NCI-H2107 treated with DMSO at 0.1 percent for 48 hours (cell line): ENCODE measurements around the gene PKDCC.

Experiments used
- DNase-seq: peaks from one replicate; lab custom pipeline; 2025; ENCODE audit not compliant: unreplicated experiment; lab: John Stamatoyannopoulos, UW

Gene PKDCC

DNA sequence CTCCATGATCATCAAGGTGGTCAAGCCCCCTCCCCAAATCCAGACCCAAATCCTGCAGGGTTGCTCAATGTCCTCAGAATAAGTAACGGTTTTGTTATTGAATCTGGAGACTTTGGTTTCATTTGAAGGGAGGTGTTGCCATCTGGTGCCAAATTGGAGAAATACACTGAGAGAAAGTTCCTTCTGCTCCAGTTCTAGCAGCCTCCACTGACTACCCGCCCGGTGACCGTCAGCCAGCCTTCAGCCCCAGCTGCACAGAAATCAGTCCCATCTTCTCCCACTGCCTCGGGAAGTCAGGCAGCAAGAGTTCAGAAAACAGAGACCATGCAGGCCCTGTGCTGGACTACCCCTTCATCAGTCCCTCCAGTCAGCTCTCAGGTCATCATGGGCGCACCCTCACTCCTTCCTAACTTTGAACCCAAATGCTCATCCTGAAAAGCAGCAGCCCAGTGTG is 38.7 kb downstream of the PKDCC start:
- DNase-seq, result peak; percentile 35

GRCh38 chr2:42087137-42087856 is 39.5 kb downstream of the PKDCC start:
- DNase-seq, result no peak

- no peak for DNase-seq
Observed at GRCh38 chr2:42087857-42088195, 40.0 kb downstream of the PKDCC start.

DNA sequence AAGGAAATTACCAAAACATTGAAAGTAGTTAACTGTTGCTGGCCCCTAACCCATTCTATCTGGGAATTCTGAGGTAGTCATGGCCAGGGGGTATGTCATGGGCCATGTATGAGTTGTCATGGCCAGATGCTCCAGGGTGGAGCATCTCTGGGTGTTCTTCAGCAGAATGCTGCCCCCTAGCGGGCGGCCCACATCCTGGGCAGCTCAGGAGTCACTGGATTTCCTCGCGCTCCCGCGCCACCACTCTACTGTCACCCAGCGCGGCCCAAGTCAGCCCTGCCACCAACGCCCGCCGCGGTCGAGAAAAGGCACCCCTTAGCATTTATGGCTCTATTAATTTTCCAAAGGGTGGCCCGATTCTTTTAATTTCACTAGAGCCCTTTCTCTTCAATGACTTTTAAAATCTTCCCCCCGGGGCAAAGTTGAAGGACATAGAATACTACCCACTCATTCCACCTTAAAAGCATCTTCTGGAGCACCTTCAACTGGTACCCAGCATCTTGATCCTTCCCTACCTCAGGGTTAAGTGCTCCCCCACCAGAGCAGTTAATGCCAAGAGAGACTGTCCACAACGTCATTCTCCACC is 41.6 kb downstream of the PKDCC start:
- no peak for DNase-seq

DNA sequence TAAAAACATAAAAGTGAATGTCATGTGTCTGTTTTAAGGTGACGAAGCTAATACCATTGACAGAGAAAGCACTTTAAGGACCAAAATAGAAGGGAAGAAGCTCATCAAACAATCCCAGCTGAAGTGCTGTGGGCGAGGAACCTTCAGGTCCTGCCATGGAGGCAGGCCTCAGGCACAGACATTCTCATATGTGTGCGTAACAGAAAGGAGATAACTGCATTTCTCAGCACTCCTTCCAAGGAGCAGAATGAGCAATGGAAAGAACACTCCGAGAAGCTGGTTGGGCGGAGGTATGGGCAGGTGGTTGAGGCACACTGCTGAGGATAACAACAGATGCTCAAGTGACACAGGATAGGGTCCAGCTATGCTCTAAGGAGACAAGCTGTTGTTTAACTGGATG is 42.4 kb downstream of the PKDCC start:
- DNase-seq, result no peak

- no peak for DNase-seq
Observed at GRCh38 chr2:42091671-42092070, 43.9 kb downstream of the PKDCC start.

GRCh38 chr2:42092084-42092996 is 44.5 kb downstream of the PKDCC start:
- no peak for DNase-seq

DNA sequence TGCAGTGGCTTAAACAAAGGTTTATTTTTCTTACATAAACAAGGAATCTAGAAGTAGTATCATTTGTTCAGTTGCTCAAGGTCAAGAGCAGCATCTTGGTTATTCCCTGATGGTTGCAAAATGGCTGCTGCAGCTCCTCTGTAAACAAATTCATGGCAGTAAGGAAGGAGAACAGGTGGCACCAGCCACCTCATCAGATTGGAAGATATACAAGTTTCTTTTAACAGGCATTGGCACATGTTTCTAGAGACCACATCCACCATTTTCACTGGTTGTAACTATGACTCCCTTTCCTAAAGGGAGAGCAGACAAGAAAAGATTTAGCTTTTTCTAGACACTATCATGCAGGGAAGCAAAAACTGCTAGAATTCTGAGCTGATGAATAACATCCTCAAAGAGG is 46.3 kb downstream of the PKDCC start:
- DNase-seq, result no peak

- peak; percentile 43 for DNase-seq
Observed at GRCh38 chr2:42095923-42096408, 48.1 kb downstream of the PKDCC start.

DNA sequence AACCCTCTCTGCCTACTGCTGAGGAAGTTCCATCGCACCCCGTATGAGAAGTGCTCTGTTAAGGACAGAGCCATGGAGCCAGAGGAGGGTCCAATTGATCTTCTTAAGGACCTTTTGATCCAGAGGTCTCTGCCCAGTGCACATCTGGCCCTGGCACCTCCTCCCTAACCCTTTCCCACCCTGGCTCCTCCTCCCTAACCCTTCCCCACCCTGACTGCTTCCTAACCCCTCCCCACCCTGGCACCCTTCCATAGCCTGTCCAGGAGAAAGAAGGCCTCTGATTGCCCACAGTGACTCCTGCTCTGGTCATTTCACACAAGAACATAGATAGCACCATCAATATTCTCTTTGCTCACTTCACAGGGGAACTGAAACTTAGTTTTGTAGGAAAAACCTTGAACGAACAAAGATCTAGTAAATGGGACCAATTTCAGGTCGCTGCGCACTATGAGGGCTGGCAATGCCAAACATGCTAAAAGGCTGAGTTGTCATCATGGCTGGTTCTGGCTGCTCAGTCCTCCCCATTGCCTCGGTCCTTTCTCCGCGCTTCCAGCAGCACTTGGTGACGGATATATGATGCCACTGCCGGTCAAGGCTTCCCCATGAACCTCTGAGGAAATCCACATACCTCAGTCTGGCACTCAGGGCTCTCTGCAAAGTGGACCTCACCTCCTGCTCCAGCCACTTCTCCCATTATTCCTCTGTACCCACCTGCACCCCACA is 49.2 kb downstream of the PKDCC start:
- DNase-seq, result no peak

- no peak for DNase-seq
Observed at GRCh38 chr2:42098571-42099437, 51.0 kb downstream of the PKDCC start.

- no peak for DNase-seq
Observed at GRCh38 chr2:42099438-42100173, 51.8 kb downstream of the PKDCC start.

DNA sequence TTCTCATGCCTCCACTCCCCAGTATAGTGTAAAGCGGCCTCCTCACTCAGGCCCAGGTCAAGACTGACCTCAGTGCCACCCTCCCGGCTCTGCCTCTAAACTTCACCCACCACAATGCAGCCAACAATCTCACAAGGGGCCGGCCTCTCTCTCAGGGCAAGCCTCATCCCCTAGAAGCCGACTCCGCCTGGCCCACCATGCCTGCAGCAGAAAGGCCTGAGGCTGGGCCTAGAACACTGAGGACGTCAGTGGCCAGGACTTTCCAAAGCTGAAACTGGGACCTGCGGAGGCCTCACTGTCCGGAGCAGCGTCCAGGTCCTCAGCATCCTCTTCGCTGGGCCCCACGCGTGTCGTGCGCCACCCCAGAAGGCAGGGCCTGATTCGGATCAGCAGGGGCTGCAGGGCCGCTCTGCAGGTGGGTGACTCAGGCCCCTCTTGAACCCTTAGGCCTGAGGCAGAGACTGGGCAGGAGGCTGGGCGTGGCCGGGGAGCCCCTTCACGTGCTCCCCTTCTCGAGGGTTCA is 52.9 kb downstream of the PKDCC start:
- no peak for DNase-seq

DNA sequence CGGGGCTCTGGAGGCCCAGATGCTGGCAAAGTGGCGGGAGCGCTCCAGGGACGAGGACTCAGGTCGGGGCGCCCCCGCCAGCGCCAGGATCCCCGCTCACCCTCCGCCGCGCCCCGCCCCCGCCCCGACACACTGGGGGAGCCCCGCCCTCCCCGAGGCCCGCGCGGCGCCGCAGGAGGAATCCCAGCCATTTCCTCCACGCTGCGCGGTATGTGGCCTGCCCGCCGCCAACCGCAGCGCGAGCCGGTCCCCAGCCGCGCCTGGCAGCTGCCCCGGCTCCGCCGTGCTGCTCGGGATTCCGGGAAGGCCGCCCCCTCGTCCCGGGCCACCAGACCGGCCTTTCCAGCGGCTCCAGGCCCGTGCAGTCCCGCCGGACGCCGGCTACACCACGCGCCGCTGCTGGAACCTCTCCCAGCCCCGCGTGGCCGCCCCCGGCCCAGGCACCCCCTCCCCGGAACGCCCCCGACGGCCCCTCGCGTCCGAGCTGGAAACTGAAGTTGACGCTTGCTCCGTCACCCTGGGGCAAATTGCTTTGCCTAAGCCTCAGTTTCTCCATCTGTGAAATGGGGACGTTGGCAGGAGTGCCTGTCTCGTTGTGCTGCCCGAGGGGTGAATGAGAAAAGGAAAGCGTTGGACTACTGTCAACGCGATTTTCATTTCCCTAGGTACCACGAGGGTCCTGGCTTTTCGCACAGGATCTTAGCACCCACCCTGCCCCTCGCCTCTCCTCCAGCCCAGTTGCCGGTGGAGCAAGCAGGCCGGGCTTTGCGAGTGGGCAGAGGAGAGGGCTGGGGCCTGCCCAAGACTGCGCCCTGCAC is 53.6 kb downstream of the PKDCC start:
- DNase-seq, result no peak

GRCh38 chr2:42102024-42102590 is 54.3 kb downstream of the PKDCC start:
- DNase-seq, result no peak

- no peak for DNase-seq
Observed at GRCh38 chr2:42102591-42103450, 55.0 kb downstream of the PKDCC start.

- DNase-seq, result no peak
Observed at GRCh38 chr2:42103829-42104228, 56.0 kb downstream of the PKDCC start.
